Adrenal gland (tissue), 12 donors: ENCODE measurements around the gene PBX3. TPM values are rescaled to one million over a fixed set of nuclear protein-coding genes. Genes with fewer than 3 reads are reported as not detected.

ENCODE experiments used
- DNase-seq, 7 donors: peaks; one replicate each; pipeline ENCODE4 v3.0.0-alpha.2; 2019 to 2020
- H3K27ac ChIP-seq, 5 donors: fragments of 200-600 bp; sonication (generic) in 4 of 5; 1 replicate in 3 of 5; 2 replicates in 2 of 5; pipeline versions ENCODE4 v1.5.1 to v1.8.0; 2016 to 2020; ENCODE audit warnings: mild to moderate bottlenecking in 1 of 5
- H3K27me3 ChIP-seq: fragments of 200-600 bp; 2 replicates; pipeline ENCODE4 v1.8.0; 2021
- H3K36me3 ChIP-seq, 2 donors: fragments of 200-600 bp; replicated peaks in 1 of 2; 1 replicate in 1 of 2; 2 replicates in 1 of 2; pipeline versions ENCODE4 v1.5.1 to v1.8.0; 2018 to 2022
- H3K4me1 ChIP-seq, 2 donors: fragments of 200-600 bp; replicated peaks in 1 of 2; 1 replicate in 1 of 2; 2 replicates in 1 of 2; pipeline versions ENCODE4 v1.5.1 to v1.8.0; 2018 to 2021
- H3K4me3 ChIP-seq, 4 donors: fragments of 200-600 bp; sonication (generic) in 3 of 4; one replicate each; pipeline ENCODE4 v1.5.1; 2016 to 2018
- H3K9me3 ChIP-seq, 3 donors: fragments of 200-600 bp; sonication (generic) in 1 of 3; replicated peaks in 1 of 3; 1 replicate in 2 of 3; 2 replicates in 1 of 3; pipeline versions ENCODE4 v1.5.1 to v1.8.0; 2016 to 2021
- POLR2A ChIP-seq, 2 donors: fragments of 450-650 bp; IDR thresholded peaks; one replicate each; pipeline ENCODE4 v1.6.1; 2017; ENCODE audit warnings: antibody characterized with exemption in 2 of 2, mild to moderate bottlenecking in 2 of 2, moderate library complexity in 1 of 2
- WGBS, 4 donors: extraction: QIAGEN DNeasy Blood & Tissue Kit in 2 of 4; methylation state at CpG; one replicate each; pipeline versions ENCODE4 v1.1.5 to v1.1.7; 2013 to 2017; 5-methylcytosine and 5-hydroxymethylcytosine counted together
- intact Hi-C, 2 donors: fragments of 100-400 bp; cut with DNase I; formaldehyde crosslinking; loops; one replicate each; pipeline versions ENCODE4 v1.14.1 to v1.15.0; 2022 to 2023
- polyA plus RNA-seq, 3 donors: library from polyadenylated mRNA; stranded (reverse); fragments of 200-250 nt in 2 of 3; fragments of 350-450 nt in 1 of 3; fragmentation: Illumina TruSeq in 1 of 3; extraction: RNeasy Lipid Tissue Mini Kit (QIAGEN cat#74804) in 1 of 3; gene quantifications; one replicate each; pipeline ENCODE4 v1.2.3, GENCODE V29; 2013 to 2014
- total RNA-seq, 9 donors: library from RNA; depleted of rRNA in 4 of 9; stranded (reverse); fragments of >200 nt in 4 of 9; fragments of 120-200 nt in 1 of 9; fragmentation: NEBNext Ultra II Directional in 1 of 9; extraction: Animal tissue kit (Norgen Biotek cat#: 25700) in 1 of 9; gene quantifications; one replicate each; pipeline versions ENCODE4 v1.1.0 to v1.2.4, GENCODE V29; 2013 to 2023
- TF ChIP-seq, protein P1 (sequence below), 6 experiments: fragments of 450-650 bp in 4 of 6; fragments of 200-600 bp in 2 of 6; sonication (generic) in 1 of 6; IDR thresholded peaks; 1 replicate in 5 of 6; 2 replicates in 1 of 6; pipeline versions ENCODE4 v1.5.1 to v1.8.0; 2016 to 2021; ENCODE audit warnings: antibody characterized with exemption in 6 of 6, mild to moderate bottlenecking in 2 of 6, moderate library complexity in 1 of 6
- donor health status: healthy with polysubstance abuse.
- donor health status: Bipolar disorder and iron deficiency.
- donor health status: DM: yes; HTN: yes; CAD: no.
- donor health status: DM: no; HTN: no; CAD: no.
- donor health status: DM: no; HTN: no; CAD: no.
- donor health status: DM: yes; HTN: yes; CAD: no.

Gene PBX3
- total and polyA plus RNA-seq, 12 donors, result 18.3 to 231 (median 133) TPM

DNA sequence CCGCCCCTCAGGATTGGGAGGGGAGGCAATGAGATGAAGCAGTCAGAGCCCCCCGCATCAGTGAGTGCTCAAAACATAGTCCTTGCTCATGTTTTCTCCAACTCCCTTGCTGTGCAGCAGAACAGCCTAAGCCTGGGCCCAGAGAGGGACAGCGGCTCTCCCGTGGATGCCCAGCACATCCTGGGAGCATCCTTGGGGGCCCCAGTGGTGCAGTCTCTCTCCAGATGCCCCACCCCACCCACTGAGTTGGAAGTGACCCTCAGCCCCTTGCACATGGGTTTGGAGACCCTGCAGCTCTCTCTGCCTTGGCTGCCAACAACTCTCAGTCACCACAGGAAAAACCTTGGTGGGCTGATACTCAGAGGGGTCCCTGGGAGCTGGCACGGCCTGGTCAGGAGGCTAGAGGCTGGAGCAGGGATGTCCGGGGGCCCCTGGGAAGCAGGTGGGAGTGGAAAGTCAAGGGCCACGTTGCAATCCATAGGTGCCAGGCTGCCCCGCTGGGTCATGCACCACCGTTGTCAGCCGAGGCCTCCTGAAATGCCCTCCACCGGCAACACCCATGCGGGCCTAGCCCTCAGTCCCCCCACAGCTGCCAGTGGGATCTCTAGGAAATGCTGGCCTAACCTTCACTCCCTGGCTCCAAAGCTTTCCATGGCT lies 242.5 kb downstream of the PBX3 start:
- WGBS, 4 donors, result 87 to 97% (median 94%) methylated on average over 4 to 12 of the region's 12 CpGs
- peak in 1 of 7 donors; percentile 3 for DNase-seq
- H3K27me3 ChIP-seq, result no peaks in the 10 kb centered on the region
- no peak overlapping the region for H3K27ac ChIP-seq
- intact Hi-C loops, result no loop called here
- H3K4me1 ChIP-seq, result no peaks in the 10 kb centered on the region
- no peak overlapping the region for H3K4me3 ChIP-seq
- TF ChIP-seq POLR2A (IDR thresholded peaks at IDR 0.05), result no peak
- TF ChIP-seq, protein P1, sequence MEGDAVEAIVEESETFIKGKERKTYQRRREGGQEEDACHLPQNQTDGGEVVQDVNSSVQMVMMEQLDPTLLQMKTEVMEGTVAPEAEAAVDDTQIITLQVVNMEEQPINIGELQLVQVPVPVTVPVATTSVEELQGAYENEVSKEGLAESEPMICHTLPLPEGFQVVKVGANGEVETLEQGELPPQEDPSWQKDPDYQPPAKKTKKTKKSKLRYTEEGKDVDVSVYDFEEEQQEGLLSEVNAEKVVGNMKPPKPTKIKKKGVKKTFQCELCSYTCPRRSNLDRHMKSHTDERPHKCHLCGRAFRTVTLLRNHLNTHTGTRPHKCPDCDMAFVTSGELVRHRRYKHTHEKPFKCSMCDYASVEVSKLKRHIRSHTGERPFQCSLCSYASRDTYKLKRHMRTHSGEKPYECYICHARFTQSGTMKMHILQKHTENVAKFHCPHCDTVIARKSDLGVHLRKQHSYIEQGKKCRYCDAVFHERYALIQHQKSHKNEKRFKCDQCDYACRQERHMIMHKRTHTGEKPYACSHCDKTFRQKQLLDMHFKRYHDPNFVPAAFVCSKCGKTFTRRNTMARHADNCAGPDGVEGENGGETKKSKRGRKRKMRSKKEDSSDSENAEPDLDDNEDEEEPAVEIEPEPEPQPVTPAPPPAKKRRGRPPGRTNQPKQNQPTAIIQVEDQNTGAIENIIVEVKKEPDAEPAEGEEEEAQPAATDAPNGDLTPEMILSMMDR (IDR thresholded peaks at IDR 0.05), result no peak
- H3K36me3 ChIP-seq, result no peaks in the 10 kb centered on the region
- H3K9me3 ChIP-seq, result no peaks in the 10 kb centered on the region

DNA sequence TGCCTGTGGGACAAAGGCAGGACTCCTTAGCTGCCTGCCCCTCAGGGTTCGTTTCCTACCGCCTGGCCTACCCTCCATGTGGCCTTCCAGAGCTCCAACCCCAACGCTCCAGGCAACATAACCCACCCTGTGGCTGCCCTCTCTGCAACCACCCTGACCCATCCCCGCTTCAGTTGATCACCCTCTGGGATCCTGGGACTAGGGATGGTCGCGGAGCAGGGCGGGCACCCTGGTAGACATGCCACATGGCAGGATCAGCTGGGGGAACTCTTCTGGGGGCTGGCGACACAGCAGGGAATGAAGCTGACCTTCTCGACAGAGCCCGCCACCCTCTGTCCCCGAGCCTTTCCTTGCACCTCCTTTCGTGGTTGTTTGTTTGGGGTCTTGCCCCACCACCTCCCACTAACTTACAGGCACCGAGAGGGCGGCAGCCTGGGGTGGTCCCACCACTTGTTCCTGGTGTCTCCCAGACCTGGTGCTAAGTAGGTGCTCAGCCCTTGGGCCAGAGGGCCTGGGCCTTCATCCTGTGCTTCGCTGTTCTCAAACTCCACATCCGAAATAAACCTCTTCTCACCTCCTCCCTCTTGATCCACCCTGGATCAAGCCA lies 243.1 kb downstream of the PBX3 start:
- H3K9me3 ChIP-seq, result no peaks in the 10 kb centered on the region
- no peak for TF ChIP-seq POLR2A (IDR thresholded peaks at IDR 0.05)
- TF ChIP-seq, protein P1 (IDR thresholded peaks at IDR 0.05), result no peak
- intact Hi-C loops, result no loop called here
- no peaks in the 10 kb centered on the region for H3K27me3 ChIP-seq
- H3K36me3 ChIP-seq, result no peaks in the 10 kb centered on the region
- peak in 1 of 7 donors; percentile 12 for DNase-seq
- WGBS, 4 donors, result 88 to 95% (median 93%) methylated on average over 6 to 16 of the region's 16 CpGs
- no peak overlapping the region for H3K4me3 ChIP-seq
- H3K4me1 ChIP-seq, result no peaks in the 10 kb centered on the region
- H3K27ac ChIP-seq, result no peak overlapping the region

DNA sequence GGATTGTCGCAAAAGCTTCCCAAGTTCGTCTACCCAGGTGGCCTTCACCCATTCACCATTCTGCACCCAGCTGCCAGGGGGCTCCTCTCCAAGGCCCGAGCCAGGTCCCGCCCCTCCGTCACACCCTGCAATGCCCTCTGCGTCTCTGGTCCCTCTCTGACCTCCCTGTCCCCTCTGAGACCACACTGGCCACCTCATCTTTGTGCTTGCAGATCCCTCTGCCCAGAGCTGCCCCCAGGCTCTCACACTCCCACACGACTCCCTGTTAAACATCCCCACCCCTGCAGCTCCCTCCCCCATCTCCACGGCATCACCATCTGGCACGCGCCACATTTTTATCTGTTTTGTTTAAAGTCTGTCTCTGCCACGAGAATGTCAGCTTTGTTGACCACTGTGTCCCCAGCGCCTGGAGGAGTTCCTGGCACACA lies 243.6 kb downstream of the PBX3 start:
- WGBS, 4 donors, result 72 to 79% (median 77%) methylated on average over 12 of the region's 12 CpGs

DNA sequence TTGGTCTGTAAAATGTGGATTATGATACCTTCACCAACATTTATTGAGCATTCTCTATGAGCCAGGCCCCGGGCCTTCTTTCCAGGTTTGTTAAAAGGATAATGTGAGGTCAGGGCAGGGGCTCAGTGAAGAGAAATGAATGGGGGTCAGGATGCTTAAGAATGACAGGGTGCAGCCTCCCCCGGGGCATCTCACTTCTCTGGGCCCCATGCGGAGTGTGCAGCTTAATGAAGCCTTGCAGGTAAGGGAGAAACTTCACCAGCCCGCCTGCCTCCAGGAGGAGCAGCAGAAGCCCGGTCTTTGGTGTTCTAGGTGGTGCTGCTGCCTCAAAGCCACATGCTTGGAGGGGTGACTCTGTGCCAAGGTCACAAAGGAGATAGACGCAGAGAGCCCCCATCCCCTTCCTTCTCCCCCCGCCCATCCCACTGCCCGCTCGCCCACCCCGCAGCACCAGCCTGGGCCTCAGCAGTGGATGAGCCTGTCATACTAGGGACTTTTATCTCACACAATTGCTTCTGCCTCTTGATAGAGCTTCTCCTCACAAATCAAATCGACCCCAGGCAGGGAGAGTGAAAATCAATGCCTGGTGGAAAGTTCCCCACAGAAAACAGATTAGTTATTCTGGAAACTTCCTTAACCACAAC lies 244.8 kb downstream of the PBX3 start:
- H3K4me1 ChIP-seq, result no peaks in the 10 kb centered on the region
- H3K4me3 ChIP-seq, result no peak overlapping the region
- no peaks in the 10 kb centered on the region for H3K9me3 ChIP-seq
- no peak overlapping the region for H3K27ac ChIP-seq
- no peak for DNase-seq
- 48 to 85% (median 78%) methylated on average over 3 to 11 of the region's 11 CpGs for WGBS, 4 donors
- intact Hi-C loops, result no loop called here
- no peaks in the 10 kb centered on the region for H3K36me3 ChIP-seq
- TF ChIP-seq, protein P1 (IDR thresholded peaks at IDR 0.05), result no peak
- no peak for TF ChIP-seq POLR2A (IDR thresholded peaks at IDR 0.05)
- no peaks in the 10 kb centered on the region for H3K27me3 ChIP-seq

More for the DNA sequence above, 243.6 kb downstream of the PBX3 start:
- no peak for TF ChIP-seq POLR2A (IDR thresholded peaks at IDR 0.05)
- TF ChIP-seq, protein P1 (IDR thresholded peaks at IDR 0.05), result no peak
- no peaks in the 10 kb centered on the region for H3K36me3 ChIP-seq
- H3K4me1 ChIP-seq, result no peaks in the 10 kb centered on the region
- H3K4me3 ChIP-seq, result no peak overlapping the region
- peak in 1 of 7 donors; percentile 5 for DNase-seq
- intact Hi-C loops, result no loop called here
- H3K27me3 ChIP-seq, result no peaks in the 10 kb centered on the region
- H3K27ac ChIP-seq, result no peak overlapping the region
- H3K9me3 ChIP-seq, result no peaks in the 10 kb centered on the region
